H1 (cell line): ENCODE results near the gene ITGB1BP1. TPM values are rescaled to one million over a fixed set of nuclear protein-coding genes. Genes with fewer than 3 reads are reported as not detected.

Experiments
- CTCF ChIA-PET: fragments of 300-600 bp; sonication (Branson Sonifier 250); formaldehyde crosslinking; loops from one replicate; lab custom pipeline; 2021; ENCODE audit not compliant: partially characterized antibody; lab: Charles Lee
- POLR2A ChIA-PET: fragments of 300-600 bp; sonication (Branson Sonifier 250); formaldehyde crosslinking; loops from one replicate; lab custom pipeline; 2021; ENCODE audit warnings: inconsistent platforms; ENCODE audit not compliant: partially characterized antibody; lab: Charles Lee
- DNase-seq, 2 experiments: peaks; one replicate each; pipeline versions ENCODE4 v3.0.0 to v3.0.0-alpha.2; 2010 to 2022; ENCODE audit warnings: low spot score in 2 of 2, low read depth in 1 of 2, mixed read lengths in 1 of 2
- FAIRE-seq: peaks from 2 replicates; lab custom pipeline; 2011; peaks lifted over from hg19 to GRCh38; lab: Jason Lieb, UNC
- H2AFZ ChIP-seq: 2 replicates; pipeline ENCODE4 v1.8.1; 2012; ENCODE audit warnings: low read length, inconsistent platforms
- H2AK5ac ChIP-seq: 2 replicates; pipeline ENCODE4 v1.6.1; 2013; ENCODE audit warnings: low read depth, low read length
- H2BK120ac ChIP-seq: replicated peaks from 2 replicates; pipeline ENCODE3; 2013; ENCODE audit warnings: low read depth, low read length, inconsistent platforms
- H2BK12ac ChIP-seq: 2 replicates; pipeline ENCODE4 v1.6.1; 2013; ENCODE audit warnings: low read depth, low read length
- H2BK15ac ChIP-seq: 2 replicates; pipeline ENCODE4 v1.6.1; 2013; ENCODE audit warnings: low read length
- H2BK20ac ChIP-seq: 2 replicates; pipeline ENCODE4 v1.6.1; 2013; ENCODE audit warnings: low read length
- H2BK5ac ChIP-seq: 2 replicates; pipeline ENCODE4 v1.6.1; 2013; ENCODE audit warnings: low read depth, low read length
- H3K14ac ChIP-seq: 2 replicates; pipeline ENCODE4 v1.6.1; 2013; ENCODE audit warnings: inconsistent platforms; ENCODE audit not compliant: insufficient read length
- H3K18ac ChIP-seq: 2 replicates; pipeline ENCODE4 v1.6.1; 2013; ENCODE audit warnings: low read length; ENCODE audit errors: extremely low read depth
- H3K23ac ChIP-seq: 2 replicates; pipeline ENCODE4 v1.6.1; 2013; ENCODE audit warnings: inconsistent platforms; ENCODE audit not compliant: insufficient read length
- H3K23me2 ChIP-seq: 2 replicates; pipeline ENCODE4 v1.6.1; 2013; ENCODE audit warnings: low read depth, low read length
- H3K27ac ChIP-seq: 2 replicates; pipeline ENCODE4 v1.6.1; 2011; ENCODE audit warnings: low read depth, low read length, inconsistent platforms
- H3K27me3 ChIP-seq, 4 experiments: replicated peaks in 1 of 4; 1 replicate in 1 of 4; 2 replicates in 3 of 4; pipeline versions ENCODE4 v1.6.1 to v1.8.1; 2011 to 2013; ENCODE audit warnings: low read length in 3 of 4, mild to moderate bottlenecking in 3 of 4, inconsistent platforms in 2 of 4, mixed read lengths in 2 of 4, moderate library complexity in 1 of 4; ENCODE audit not compliant: control insufficient read depth in 3 of 4, insufficient read depth in 3 of 4; ENCODE audit errors: extremely low read depth in 1 of 4
- H3K36me3 ChIP-seq, 4 experiments: 2 replicates each; pipeline versions ENCODE4 v1.6.1 to v1.8.1; 2011 to 2013; ENCODE audit warnings: mild to moderate bottlenecking in 4 of 4, low read length in 3 of 4, moderate library complexity in 2 of 4, control low read depth in 1 of 4, inconsistent platforms in 1 of 4; ENCODE audit not compliant: insufficient read depth in 4 of 4, control insufficient read depth in 2 of 4
- H3K4ac ChIP-seq: replicated peaks from 2 replicates; pipeline ENCODE3; 2013; ENCODE audit warnings: low read length, low read depth, mixed read lengths, inconsistent platforms; ENCODE audit not compliant: insufficient read length
- H3K4me1 ChIP-seq, 4 experiments: replicated peaks in 1 of 4; 1 replicate in 1 of 4; 2 replicates in 3 of 4; pipeline versions ENCODE4 v1.6.1 to v1.8.1; 2011 to 2013; ENCODE audit warnings: low read length in 3 of 4, inconsistent platforms in 2 of 4, mixed read lengths in 1 of 4; ENCODE audit not compliant: insufficient read depth in 4 of 4, control insufficient read depth in 3 of 4
- H3K4me2 ChIP-seq, 2 experiments: 2 replicates each; pipeline versions ENCODE4 v1.6.1 to v1.8.1; 2011 to 2013; ENCODE audit warnings: low read depth in 2 of 2, low read length in 2 of 2, control low read depth in 1 of 2, inconsistent platforms in 1 of 2, mild to moderate bottlenecking in 1 of 2; ENCODE audit not compliant: insufficient read depth in 1 of 2
- H3K4me3 ChIP-seq, 4 experiments: fragments of 200-600, 300-600 bp in 1 of 4; sonication (generic), shearing (Covaris generic), sonication (Bioruptor Twin) in 1 of 4; 2 replicates each; pipeline versions ENCODE4 v1.5.1 to v1.8.1; 2011 to 2016; ENCODE audit warnings: low read length in 4 of 4, low read depth in 3 of 4, control low read depth in 2 of 4, inconsistent platforms in 2 of 4, mild to moderate bottlenecking in 2 of 4, mixed read lengths in 1 of 4, moderate library complexity in 1 of 4; ENCODE audit not compliant: insufficient read depth in 2 of 4; ENCODE audit errors: extremely low read depth in 1 of 4
- H3K56ac ChIP-seq: replicated peaks from 2 replicates; pipeline ENCODE3; 2013; ENCODE audit warnings: low read depth, mild to moderate bottlenecking, mixed read lengths, low read length, inconsistent platforms; ENCODE audit not compliant: insufficient read length
- H3K79me1 ChIP-seq: 2 replicates; pipeline ENCODE4 v1.6.1; 2013; ENCODE audit warnings: low read depth, low read length, control low read depth
- H3K79me2 ChIP-seq, 2 experiments: 2 replicates each; pipeline versions ENCODE4 v1.6.1 to v1.8.1; 2012 to 2013; ENCODE audit warnings: low read length in 2 of 2, mild to moderate bottlenecking in 2 of 2, inconsistent platforms in 1 of 2; ENCODE audit not compliant: insufficient read depth in 2 of 2, control insufficient read depth in 1 of 2
- H3K9ac ChIP-seq, 4 experiments: replicated peaks in 1 of 4; 1 replicate in 1 of 4; 2 replicates in 3 of 4; pipeline versions ENCODE4 v1.6.1 to v1.8.1; 2011 to 2013; ENCODE audit warnings: low read depth in 3 of 4, low read length in 3 of 4, control low read depth in 2 of 4, mild to moderate bottlenecking in 2 of 4, moderate library complexity in 2 of 4, inconsistent platforms in 1 of 4; ENCODE audit errors: extremely low read depth in 1 of 4
- H3K9me3 ChIP-seq, 2 experiments: 2 replicates each; pipeline versions ENCODE4 v1.6.1 to v1.8.1; 2012 to 2013; ENCODE audit warnings: mild to moderate bottlenecking in 2 of 2, moderate library complexity in 2 of 2, control low read depth in 1 of 2, inconsistent platforms in 1 of 2, low read depth in 1 of 2, low read length in 1 of 2, mixed read lengths in 1 of 2; ENCODE audit not compliant: insufficient read depth in 2 of 2
- H4K20me1 ChIP-seq, 2 experiments: replicated peaks in 1 of 2; 2 replicates each; pipeline versions ENCODE3 to v1.8.1; 2011 to 2013; ENCODE audit warnings: inconsistent platforms in 2 of 2, low read length in 2 of 2, mild to moderate bottlenecking in 1 of 2; ENCODE audit not compliant: insufficient read depth in 2 of 2, control insufficient read depth in 1 of 2
- H4K5ac ChIP-seq: 2 replicates; pipeline ENCODE4 v1.6.1; 2013; ENCODE audit warnings: low read length, low read depth, mixed read lengths, inconsistent platforms; ENCODE audit not compliant: insufficient read length
- H4K8ac ChIP-seq: 2 replicates; pipeline ENCODE4 v1.8.0; 2013; ENCODE audit warnings: mild to moderate bottlenecking, moderate library complexity, low read length, inconsistent platforms; ENCODE audit not compliant: insufficient read depth; ENCODE audit errors: extremely low read depth
- H4K91ac ChIP-seq: replicated peaks from 2 replicates; pipeline ENCODE3; 2013; ENCODE audit warnings: low read length, mixed read lengths, inconsistent platforms; ENCODE audit not compliant: insufficient read length
- EGR1 ChIP-seq: IDR thresholded peaks from 2 replicates; pipeline ENCODE4 v1.6.1; 2011; ENCODE audit warnings: low read depth, low read length, borderline replicate concordance
- JUND ChIP-seq: IDR thresholded peaks from 2 replicates; pipeline ENCODE4 v1.6.1; 2011; ENCODE audit warnings: mild to moderate bottlenecking, improper control_type of control experiment, low read length
- POLR2A ChIP-seq, 2 experiments: IDR thresholded peaks; 1 replicate in 1 of 2; 2 replicates in 1 of 2; pipeline ENCODE4 v1.6.1; 2011; ENCODE audit warnings: low read depth in 2 of 2, low read length in 2 of 2, mild to moderate bottlenecking in 2 of 2; ENCODE audit errors: control extremely low read depth in 1 of 2
- POLR2AphosphoS5 ChIP-seq: IDR thresholded peaks from 2 replicates; pipeline ENCODE4 v1.6.1; 2011; ENCODE audit warnings: low read depth, low read length
- RFX5 ChIP-seq: IDR thresholded peaks from 2 replicates; pipeline ENCODE4 v1.6.1; 2011; ENCODE audit warnings: low read depth, low read length, improper control_type of control experiment, borderline replicate concordance
- SIN3A ChIP-seq, 2 experiments: IDR thresholded peaks in 1 of 2; conservative IDR thresholded peaks in 1 of 2; 2 replicates each; pipeline ENCODE4 v1.6.1; 2011 to 2012; ENCODE audit warnings: low read length in 2 of 2, improper control_type of control experiment in 1 of 2, low read depth in 1 of 2, mild to moderate bottlenecking in 1 of 2
- SP1 ChIP-seq: IDR thresholded peaks from 2 replicates; pipeline ENCODE4 v1.6.1; 2011; ENCODE audit warnings: low read depth, low read length
- TAF7 ChIP-seq: optimal IDR thresholded peaks from 2 replicates; pipeline ENCODE3; 2011; ENCODE audit warnings: low read depth, mild to moderate bottlenecking, inconsistent platforms, low read length, moderate library complexity, borderline replicate concordance
- WGBS, 2 experiments: shearing (Covaris generic) in 1 of 2; methylation state at CpG; one replicate each; pipeline versions ENCODE4 v1.1.6 to v1.1.7; 2013 to 2015; ENCODE audit warnings: low lambda C conversion rate in 2 of 2, mixed read lengths in 2 of 2, inconsistent platforms in 1 of 2, low coverage in 1 of 2, missing lambda C conversion rate in 1 of 2; ENCODE audit not compliant: insufficient replicate concordance in 2 of 2, insufficient coverage in 1 of 2, insufficient read length in 1 of 2; ENCODE audit errors: extremely low coverage in 1 of 2, missing lambda C conversion rate in 1 of 2; 5-methylcytosine and 5-hydroxymethylcytosine counted together
- polyA plus RNA-seq, 7 experiments: library from polyadenylated mRNA; depleted of rRNA in 3 of 7; stranded (reverse) in 5 of 7; unstranded in 2 of 7; fragments of >200 nt in 5 of 7; fragments of 200-250 nt in 2 of 7; gene quantifications; 1 replicate in 5 of 7; 2 replicates in 1 of 7; 4 replicates in 1 of 7; pipeline versions ENCODE4 v1.2.1 to v1.2.3, GENCODE V29; 2011 to 2013; ENCODE audit warnings: missing spikeins in 2 of 7, mixed read lengths in 2 of 7
- total RNA-seq: library from RNA; stranded (reverse); fragmentation: NEBNext Ultra II Directional; extraction: Animal tissue kit (Norgen Biotek cat#: 25700); gene quantifications from 2 replicates; pipeline ENCODE4 v1.2.1, GENCODE V29; 2021
- TF ChIP-seq, protein P1 (sequence below): IDR thresholded peaks from 2 replicates; pipeline ENCODE4 v1.6.1; 2012; ENCODE audit warnings: low read length, inconsistent platforms

Gene ITGB1BP1
- total and polyA plus RNA-seq, 2 of the 8 experiments (the other 6 are each of a cell fraction or from before 2014, with no cell fraction given) = 16.1 to 45.4 TPM

DNA sequence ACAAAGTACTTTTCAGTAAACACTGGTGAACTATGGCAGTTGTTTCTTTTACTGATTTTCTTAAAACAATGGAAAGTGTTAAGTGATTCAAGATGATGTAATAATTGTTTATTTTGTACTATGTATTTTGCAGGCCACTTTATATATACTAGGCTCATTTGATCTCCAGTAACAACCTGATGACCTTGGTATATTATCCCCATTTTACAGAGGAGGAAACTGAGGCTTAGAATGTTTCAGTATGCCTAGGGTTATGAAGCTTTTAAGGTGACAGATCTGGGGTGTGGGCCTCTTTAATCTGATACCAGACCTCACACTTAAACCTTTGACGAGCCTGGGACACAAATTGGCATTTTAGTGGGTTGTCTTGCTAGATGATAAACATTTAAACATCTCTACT, 63.2 kb downstream of the ITGB1BP1 start:
- Histone ChIP-seq H3K27me3 (no peaks in the 10 kb centered on the region), H3K27ac (no peak overlapping the region), H3K9me3 (no peaks in the 10 kb centered on the region), H3K79me2 (no peaks in the 10 kb centered on the region), H3K36me3 (peaks cover 0 to 8% (median 1%) of the 10 kb centered on the region in 4 experiments; a peak in 5 of 8 replicates), H3K4ac (no peak overlapping the region), H2AK5ac (no peak overlapping the region), H2BK120ac (no peak overlapping the region), H4K91ac (no peak overlapping the region), H3K4me3 (no peak overlapping the region), H3K4me2 (no peak overlapping the region), H2BK12ac (no peak overlapping the region), H2BK20ac (no peak overlapping the region), H3K79me1 (no peaks in the 10 kb centered on the region), H3K23ac (no peak overlapping the region), H3K4me1 (peaks cover 2 to 11% (median 5%) of the 10 kb centered on the region in 4 experiments; a peak in 6 of 7 replicates), H4K20me1 (no peaks in the 10 kb centered on the region), H4K8ac (no peak overlapping the region), H3K14ac (no peak overlapping the region), H3K56ac (no peak overlapping the region), H3K23me2 (no peaks in the 10 kb centered on the region), H2BK15ac (no peak overlapping the region), H2AFZ (no peak overlapping the region), H2BK5ac (no peak overlapping the region), H3K18ac (no peak overlapping the region), H3K9ac (no peak overlapping the region), H4K5ac (no peak overlapping the region)
- no peak for DNase-seq
- ChIA-PET CTCF (interaction anchor here (2.1 to 2.7 kb wide), 2 partner anchors 11 kb away, joined by 11 to 17 read pairs; no protein-coding TSS in a partner anchor), POLR2A (no interaction called here)
- FAIRE-seq = no peak
- WGBS, 2 experiments = 89% methylated on average over 1 of the region's 1 CpG; no CpG with 5 or more reads in 1 of the 2 experiments
- TF ChIP-seq POLR2A (IDR thresholded peaks at IDR 0.05; ENCODE audit: control extremely low read depth in 1 of 2, low read depth in 2 of 2, low read length in 2 of 2) = no peak
- TF ChIP-seq JUND = no peak
- TF ChIP-seq, protein P1, sequence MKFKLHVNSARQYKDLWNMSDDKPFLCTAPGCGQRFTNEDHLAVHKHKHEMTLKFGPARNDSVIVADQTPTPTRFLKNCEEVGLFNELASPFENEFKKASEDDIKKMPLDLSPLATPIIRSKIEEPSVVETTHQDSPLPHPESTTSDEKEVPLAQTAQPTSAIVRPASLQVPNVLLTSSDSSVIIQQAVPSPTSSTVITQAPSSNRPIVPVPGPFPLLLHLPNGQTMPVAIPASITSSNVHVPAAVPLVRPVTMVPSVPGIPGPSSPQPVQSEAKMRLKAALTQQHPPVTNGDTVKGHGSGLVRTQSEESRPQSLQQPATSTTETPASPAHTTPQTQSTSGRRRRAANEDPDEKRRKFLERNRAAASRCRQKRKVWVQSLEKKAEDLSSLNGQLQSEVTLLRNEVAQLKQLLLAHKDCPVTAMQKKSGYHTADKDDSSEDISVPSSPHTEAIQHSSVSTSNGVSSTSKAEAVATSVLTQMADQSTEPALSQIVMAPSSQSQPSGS = no peak
- no peak for TF ChIP-seq RFX5
- no peak for TF ChIP-seq EGR1
- TF ChIP-seq POLR2AphosphoS5 = no peak
- no peak for TF ChIP-seq SIN3A (conservative IDR thresholded peaks at IDR 0.05 in 1 of 2, IDR thresholded peaks at IDR 0.05 in 1 of 2; ENCODE audit: low read depth in 1 of 2, low read length in 2 of 2)
- TF ChIP-seq SP1 = no peak
- no peak for TF ChIP-seq TAF7
